ENCODE results near the gene LRFN2. TPM values are rescaled to one million over a fixed set of nuclear protein-coding genes. Genes with fewer than 3 reads are reported as not detected.

LRFN2 gene
- total RNA-seq, 3 donors from 2014 or later: not detected

DNA sequence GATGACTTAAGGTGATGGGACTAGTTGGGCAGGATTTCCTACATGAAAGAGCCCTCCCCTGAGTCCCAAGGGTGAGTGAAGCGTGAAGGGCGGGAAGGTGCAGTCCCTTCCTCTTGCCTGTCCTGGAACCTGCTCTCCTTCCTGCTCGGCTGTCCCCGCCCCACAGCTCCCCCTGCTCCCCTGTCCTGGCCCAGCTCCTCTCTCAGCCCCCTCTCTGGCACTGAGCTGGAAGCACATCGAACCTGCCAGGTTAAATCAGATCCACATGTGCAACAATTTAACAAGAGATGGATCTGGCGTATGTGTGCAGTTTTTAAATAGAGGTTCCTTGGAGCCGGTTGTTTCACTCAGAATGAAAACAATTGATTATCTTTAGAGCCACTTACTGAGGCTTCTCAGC lies 95.0 kb downstream of the LRFN2 start:
- Histone ChIP-seq H3K9me3 (no peaks in the 10 kb centered on the region), H3K27ac (no peak overlapping the region), H3K36me3 (no peaks in the 10 kb centered on the region), H3K27me3 (no peaks in the 10 kb centered on the region), H3K4me3 (no peak overlapping the region), H3K4me1 (no peaks in the 10 kb centered on the region)
- no peak for TF ChIP-seq POLR2AphosphoS5 (IDR thresholded peaks at IDR 0.05)
- TF ChIP-seq, protein P1, sequence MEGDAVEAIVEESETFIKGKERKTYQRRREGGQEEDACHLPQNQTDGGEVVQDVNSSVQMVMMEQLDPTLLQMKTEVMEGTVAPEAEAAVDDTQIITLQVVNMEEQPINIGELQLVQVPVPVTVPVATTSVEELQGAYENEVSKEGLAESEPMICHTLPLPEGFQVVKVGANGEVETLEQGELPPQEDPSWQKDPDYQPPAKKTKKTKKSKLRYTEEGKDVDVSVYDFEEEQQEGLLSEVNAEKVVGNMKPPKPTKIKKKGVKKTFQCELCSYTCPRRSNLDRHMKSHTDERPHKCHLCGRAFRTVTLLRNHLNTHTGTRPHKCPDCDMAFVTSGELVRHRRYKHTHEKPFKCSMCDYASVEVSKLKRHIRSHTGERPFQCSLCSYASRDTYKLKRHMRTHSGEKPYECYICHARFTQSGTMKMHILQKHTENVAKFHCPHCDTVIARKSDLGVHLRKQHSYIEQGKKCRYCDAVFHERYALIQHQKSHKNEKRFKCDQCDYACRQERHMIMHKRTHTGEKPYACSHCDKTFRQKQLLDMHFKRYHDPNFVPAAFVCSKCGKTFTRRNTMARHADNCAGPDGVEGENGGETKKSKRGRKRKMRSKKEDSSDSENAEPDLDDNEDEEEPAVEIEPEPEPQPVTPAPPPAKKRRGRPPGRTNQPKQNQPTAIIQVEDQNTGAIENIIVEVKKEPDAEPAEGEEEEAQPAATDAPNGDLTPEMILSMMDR (IDR thresholded peaks at IDR 0.05): no peak
- no peak for TF ChIP-seq POLR2A (IDR thresholded peaks at IDR 0.05)
- DNase-seq (ENCODE audit: low spot score in 2 of 2): no peak
- intact Hi-C loops (cut with DNase I; ENCODE audit: low total_unique reads): no loop called here

DNA sequence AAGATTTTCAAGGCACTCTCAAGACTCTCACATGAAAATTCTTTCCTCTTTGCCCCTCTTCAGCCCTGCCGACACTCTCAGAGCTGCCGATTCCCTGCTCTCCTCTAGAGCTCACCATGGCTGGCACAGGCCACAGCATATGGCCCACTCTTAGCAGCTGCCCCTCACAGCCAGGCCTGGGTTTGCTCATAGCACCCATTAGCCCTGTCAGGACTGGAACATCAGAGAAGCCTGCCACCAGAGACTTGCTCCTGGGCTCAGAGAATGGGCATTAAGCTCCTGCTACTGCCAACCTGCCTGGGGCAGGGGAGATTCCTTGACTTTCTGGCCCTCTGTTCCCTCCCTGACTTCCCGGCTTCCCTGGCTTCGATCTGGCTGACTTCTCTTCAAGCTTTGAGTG lies 96.7 kb downstream of the LRFN2 start:
- Histone ChIP-seq H3K36me3 (no peaks in the 10 kb centered on the region), H3K4me3 (no peak overlapping the region), H3K4me1 (no peaks in the 10 kb centered on the region), H3K27me3 (no peaks in the 10 kb centered on the region), H3K9me3 (no peaks in the 10 kb centered on the region), H3K27ac (no peak overlapping the region)
- intact Hi-C loops (cut with DNase I; ENCODE audit: low total_unique reads): no loop called here
- TF ChIP-seq, protein P1 (IDR thresholded peaks at IDR 0.05): no peak
- no peak for TF ChIP-seq POLR2AphosphoS5 (IDR thresholded peaks at IDR 0.05)
- TF ChIP-seq POLR2A (IDR thresholded peaks at IDR 0.05): no peak
- DNase-seq (ENCODE audit: low spot score in 2 of 2): no peak

DNA sequence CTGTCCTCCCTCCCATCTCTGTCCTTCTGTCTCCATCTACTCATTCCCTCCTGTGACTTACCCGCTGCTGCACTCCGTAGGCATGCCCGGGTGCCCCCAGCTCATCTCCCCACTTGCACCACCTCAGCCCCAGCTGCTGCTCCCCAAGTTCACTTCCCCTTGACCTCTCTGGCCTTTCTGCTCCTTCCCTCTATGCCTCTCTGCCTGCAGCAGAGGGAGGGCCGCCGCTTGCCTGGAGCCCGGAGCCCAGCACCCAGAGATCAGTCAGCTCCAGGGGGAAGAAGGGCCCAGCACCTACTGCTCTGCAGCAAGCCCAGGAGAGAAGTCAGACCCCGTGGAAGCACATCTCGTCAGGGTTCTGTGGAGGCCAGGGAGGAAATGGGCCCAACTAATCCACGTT lies 97.4 kb downstream of the LRFN2 start:
- intact Hi-C loops (cut with DNase I; ENCODE audit: low total_unique reads): no loop called here
- no peak for DNase-seq (ENCODE audit: low spot score in 2 of 2)

DNA sequence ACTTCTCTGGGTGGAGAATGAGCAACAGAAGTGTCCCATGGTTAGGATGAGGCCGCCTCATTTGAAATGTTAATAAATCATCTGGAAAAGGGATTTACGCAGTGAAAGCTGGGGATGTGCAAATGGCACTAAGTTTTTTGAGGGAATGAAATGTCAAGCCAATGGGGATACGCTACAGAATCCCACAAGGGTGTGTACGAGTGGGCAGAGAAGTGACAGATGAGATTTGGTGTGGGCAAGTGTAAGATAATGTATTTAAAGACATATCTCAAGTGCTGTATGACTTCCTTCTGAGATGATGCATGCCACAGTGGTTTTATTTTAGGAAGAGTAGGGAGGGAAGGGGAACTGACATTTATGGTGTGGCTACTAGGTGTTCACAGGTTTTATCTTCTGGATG lies 100.6 kb downstream of the LRFN2 start:
- Histone ChIP-seq H3K36me3 (no peaks in the 10 kb centered on the region), H3K27ac (no peak overlapping the region), H3K4me1 (no peaks in the 10 kb centered on the region), H3K4me3 (no peak overlapping the region), H3K9me3 (no peaks in the 10 kb centered on the region), H3K27me3 (peaks cover 0 to 4% of the 10 kb centered on the region in 2 donors)
- intact Hi-C loops (cut with DNase I; ENCODE audit: low total_unique reads): no loop called here
- no peak for DNase-seq (ENCODE audit: low spot score in 2 of 2)
- TF ChIP-seq POLR2AphosphoS5 (IDR thresholded peaks at IDR 0.05) (no peak), POLR2A (IDR thresholded peaks at IDR 0.05) (no peak)
- TF ChIP-seq, protein P1 (IDR thresholded peaks at IDR 0.05): no peak

More for the DNA sequence above, 97.4 kb downstream of the LRFN2 start:
- Histone ChIP-seq H3K36me3 (no peaks in the 10 kb centered on the region), H3K9me3 (no peaks in the 10 kb centered on the region), H3K27ac (no peak overlapping the region), H3K4me3 (no peak overlapping the region), H3K27me3 (no peaks in the 10 kb centered on the region), H3K4me1 (no peaks in the 10 kb centered on the region)
- TF ChIP-seq POLR2AphosphoS5 (IDR thresholded peaks at IDR 0.05) (no peak), POLR2A (IDR thresholded peaks at IDR 0.05) (no peak)
- TF ChIP-seq, protein P1 (IDR thresholded peaks at IDR 0.05): no peak

DNA sequence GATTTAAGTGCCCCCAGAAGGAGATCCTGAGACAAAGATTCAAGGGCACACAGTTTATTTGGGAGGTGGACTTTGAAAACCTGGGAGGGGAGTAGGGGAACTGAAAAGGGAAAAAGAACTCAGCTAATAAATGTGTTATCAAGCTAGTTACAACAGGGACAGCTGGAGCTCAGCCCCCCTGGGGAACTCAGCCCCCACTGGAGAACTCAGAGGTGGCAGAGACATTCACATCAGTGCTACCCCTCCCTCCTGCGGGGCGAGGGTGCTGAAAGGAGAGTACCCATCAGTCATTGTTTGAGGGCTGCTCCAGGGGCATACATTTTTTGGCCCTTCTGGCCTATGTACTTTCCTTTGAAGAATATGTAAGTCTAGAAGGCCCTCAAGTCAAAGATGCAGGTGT lies 101.4 kb downstream of the LRFN2 start:
- intact Hi-C loops (cut with DNase I; ENCODE audit: low total_unique reads): no loop called here
- no peaks in the 10 kb centered on the region for H3K9me3 ChIP-seq
- no peak overlapping the region for H3K27ac ChIP-seq
- no peak for TF ChIP-seq POLR2A (IDR thresholded peaks at IDR 0.05)
- TF ChIP-seq, protein P1 (IDR thresholded peaks at IDR 0.05): no peak
- TF ChIP-seq POLR2AphosphoS5 (IDR thresholded peaks at IDR 0.05): no peak
- no peaks in the 10 kb centered on the region for H3K4me1 ChIP-seq
- DNase-seq (ENCODE audit: low spot score in 2 of 2): no peak
- no peak overlapping the region for H3K4me3 ChIP-seq
- no peaks in the 10 kb centered on the region for H3K36me3 ChIP-seq
- peaks cover 0 to 4% of the 10 kb centered on the region in 2 donors for H3K27me3 ChIP-seq

Data from breast epithelium (tissue), 4 donors.